ENCODE measurements around the gene BMP10. TPM values are rescaled to one million over a fixed set of nuclear protein-coding genes. Genes with fewer than 3 reads are reported as not detected.

Gene BMP10
- total RNA-seq, 1 experiment from 2014 or later = not detected

DNA sequence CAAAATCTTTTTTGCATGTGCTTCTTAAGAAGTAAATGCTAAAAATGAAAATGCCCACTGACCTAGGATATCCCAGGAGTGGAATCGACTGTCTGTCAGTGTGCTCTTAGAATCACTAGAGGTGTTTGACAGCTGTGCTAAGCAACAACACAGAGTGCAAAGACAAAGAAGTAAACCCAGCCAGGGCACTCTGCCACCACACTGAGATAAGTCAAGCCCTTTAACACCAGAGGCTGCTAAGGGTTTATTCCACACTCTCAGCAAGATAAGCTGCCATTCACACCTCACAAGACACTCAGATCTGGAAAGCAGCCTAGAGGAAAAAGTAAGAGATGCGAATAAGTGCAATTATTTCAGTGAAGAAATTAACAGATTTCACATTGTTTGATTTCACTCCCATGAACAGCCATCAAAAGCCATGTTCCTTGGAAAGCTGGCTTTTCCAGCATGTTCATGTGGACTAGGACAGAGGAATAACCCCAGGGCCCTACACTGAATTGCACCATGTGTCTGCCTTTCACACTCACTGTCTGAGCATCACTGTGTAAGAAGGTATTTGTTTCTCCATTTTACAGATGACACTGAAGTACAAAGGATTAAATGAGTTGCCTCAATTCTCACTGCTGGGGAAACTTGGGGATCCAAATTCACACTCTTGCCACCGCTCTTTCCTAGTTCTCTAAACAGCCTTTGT lies 6.0 kb upstream of the BMP10 start:
- H3K4me3 ChIP-seq (ENCODE audit: low read length) = no peak overlapping the region
- ChIA-PET CTCF (no interaction called here), POLR2A (ENCODE audit: unreplicated experiment) (no interaction called here)
- no peaks in the 10 kb centered on the region for H3K4me1 ChIP-seq (ENCODE audit: insufficient read depth, low read length)
- no peak overlapping the region for H3K27ac ChIP-seq (ENCODE audit: low read length)
- H3K79me2 ChIP-seq (ENCODE audit: low read length) = no peaks in the 10 kb centered on the region
- H3K27me3 ChIP-seq (ENCODE audit: low read length) = peaks cover 46% of the 10 kb centered on the region
- H4K20me1 ChIP-seq (ENCODE audit: low read length) = no peaks in the 10 kb centered on the region
- H3K9me2 ChIP-seq (replicated peaks; ENCODE audit: low read length) = no peaks in the 10 kb centered on the region
- H3K9ac ChIP-seq (ENCODE audit: low read length) = no peak overlapping the region
- no peak overlapping the region for H3K4me2 ChIP-seq (ENCODE audit: low read length)
- ATAC-seq (no peak), DNase-seq (no peak)
- H3K9me3 ChIP-seq (ENCODE audit: low read length) = no peaks in the 10 kb centered on the region
- no TSS peak for BruUV-seq (replicated peaks)
- H2AFZ ChIP-seq (ENCODE audit: low read length) = no peak overlapping the region
- intact Hi-C loops (cut with micrococcal nuclease) = no loop called here
- no peaks in the 10 kb centered on the region for H3F3A ChIP-seq (ENCODE audit: low read length, unreplicated experiment)
- H3K36me3 ChIP-seq (ENCODE audit: low read depth, low read length) = no peaks in the 10 kb centered on the region
- TF ChIP-seq EZH2 (IDR thresholded peaks at IDR 0.05; ENCODE audit: low read length, unreplicated experiment) = no peak
- TF ChIP-seq, protein P1, sequence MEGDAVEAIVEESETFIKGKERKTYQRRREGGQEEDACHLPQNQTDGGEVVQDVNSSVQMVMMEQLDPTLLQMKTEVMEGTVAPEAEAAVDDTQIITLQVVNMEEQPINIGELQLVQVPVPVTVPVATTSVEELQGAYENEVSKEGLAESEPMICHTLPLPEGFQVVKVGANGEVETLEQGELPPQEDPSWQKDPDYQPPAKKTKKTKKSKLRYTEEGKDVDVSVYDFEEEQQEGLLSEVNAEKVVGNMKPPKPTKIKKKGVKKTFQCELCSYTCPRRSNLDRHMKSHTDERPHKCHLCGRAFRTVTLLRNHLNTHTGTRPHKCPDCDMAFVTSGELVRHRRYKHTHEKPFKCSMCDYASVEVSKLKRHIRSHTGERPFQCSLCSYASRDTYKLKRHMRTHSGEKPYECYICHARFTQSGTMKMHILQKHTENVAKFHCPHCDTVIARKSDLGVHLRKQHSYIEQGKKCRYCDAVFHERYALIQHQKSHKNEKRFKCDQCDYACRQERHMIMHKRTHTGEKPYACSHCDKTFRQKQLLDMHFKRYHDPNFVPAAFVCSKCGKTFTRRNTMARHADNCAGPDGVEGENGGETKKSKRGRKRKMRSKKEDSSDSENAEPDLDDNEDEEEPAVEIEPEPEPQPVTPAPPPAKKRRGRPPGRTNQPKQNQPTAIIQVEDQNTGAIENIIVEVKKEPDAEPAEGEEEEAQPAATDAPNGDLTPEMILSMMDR (conservative IDR thresholded peaks at IDR 0.05; ENCODE audit: low read depth, low read length) = no peak
- no peak for TF ChIP-seq EZH2phosphoT487 (IDR thresholded peaks at IDR 0.05; ENCODE audit: borderline replicate concordance, low read length)

GRCh38 chr2:68870215-68870614 lies 982 bp downstream of the BMP10 start:
- peak; percentile 64 for ATAC-seq
- CTCF ChIA-PET = interaction anchor here (0.7 kb wide), 1 partner anchor 41 kb away, joined by 4 read pairs; no protein-coding TSS in a partner anchor

More at GRCh38 chr2:68870215-68870614, 982 bp downstream of the BMP10 start:
- Histone ChIP-seq H3K27ac (ENCODE audit: low read length) (peak overlapping the region; percentile 19; the same call in 1 of the 2 replicates), H3K27me3 (ENCODE audit: low read length) (peaks cover under 1% of the 10 kb centered on the region), H3K4me1 (ENCODE audit: insufficient read depth, low read length) (no peaks in the 10 kb centered on the region; the same call in 1 of the 2 replicates), H3K4me2 (ENCODE audit: low read length) (no peak overlapping the region), H3K9me2 (replicated peaks; ENCODE audit: low read length) (no peaks in the 10 kb centered on the region), H3K9me3 (ENCODE audit: low read length) (no peaks in the 10 kb centered on the region), H3K4me3 (ENCODE audit: low read length) (no peak overlapping the region), H3K79me2 (ENCODE audit: low read length) (no peaks in the 10 kb centered on the region), H3K9ac (ENCODE audit: low read length) (no peak overlapping the region), H3K36me3 (ENCODE audit: low read depth, low read length) (no peaks in the 10 kb centered on the region), H4K20me1 (ENCODE audit: low read length) (no peaks in the 10 kb centered on the region), H3F3A (ENCODE audit: low read length, unreplicated experiment) (no peaks in the 10 kb centered on the region), H2AFZ (ENCODE audit: low read length) (no peak overlapping the region; the same call in 1 of the 2 replicates)
- DNase-seq = peak; percentile 61
- TF ChIP-seq, protein P1 (conservative IDR thresholded peaks at IDR 0.05; ENCODE audit: low read depth, low read length) = no peak
- TF ChIP-seq EZH2phosphoT487 (IDR thresholded peaks at IDR 0.05; ENCODE audit: borderline replicate concordance, low read length) (no peak), EZH2 (IDR thresholded peaks at IDR 0.05; ENCODE audit: low read length, unreplicated experiment) (no peak)
- BruUV-seq (replicated peaks) = no TSS peak
- intact Hi-C loops (cut with micrococcal nuclease) = no loop called here
- POLR2A ChIA-PET (ENCODE audit: unreplicated experiment) = no interaction called here

Measured in PC-3 (cell line).